K562 (cell line): ENCODE data around the gene SRBD1. TPM values are rescaled to one million over a fixed set of nuclear protein-coding genes. Genes with fewer than 3 reads are reported as not detected.
A peak's percentile ranks its signal among the peaks of the same experiment; 100 is the strongest.

Experiments used
- BACH1 ChIP-seq: fragments of 200-800 bp; sonication (Bioruptor generic); IDR thresholded peaks from 2 replicates; pipeline ENCODE4 v1.6.1; 2016; ENCODE audit warnings: missing genetic modification characterization, missing compliant biosample characterization
- BRD9 ChIP-seq: fragments of 450-650 bp; IDR thresholded peaks from 2 replicates; pipeline ENCODE4 v1.6.1; 2018; ENCODE audit warnings: low read depth; ENCODE audit not compliant: partially characterized antibody
- CREM ChIP-seq: IDR thresholded peaks from 2 replicates; pipeline ENCODE4 v1.6.1; 2014; ENCODE audit warnings: antibody characterized with exemption, low read depth
- DIDO1 ChIP-seq: fragments of 450-650 bp; IDR thresholded peaks from 2 replicates; pipeline ENCODE4 v1.6.1; 2016; ENCODE audit warnings: low read depth, missing biosample characterization, missing genetic modification characterization
- KDM5B ChIP-seq: fragments of 200-600 bp; sonication (generic); IDR thresholded peaks from 2 replicates; pipeline ENCODE4 v1.6.1; 2012; ENCODE audit warnings: low read depth, mild to moderate bottlenecking, moderate library complexity, low read length, control low read depth, inconsistent platforms; ENCODE audit not compliant: insufficient replicate concordance
- NCOA1 ChIP-seq: fragments of 450-650 bp; IDR thresholded peaks from 2 replicates; pipeline ENCODE4 v1.6.1; 2016; ENCODE audit warnings: low read depth
- SIN3A ChIP-seq, 2 experiments: fragments of 150-350 bp in 1 of 2; IDR thresholded peaks; 2 replicates each; pipeline ENCODE4 v1.6.1; 2011 to 2016; ENCODE audit warnings: borderline replicate concordance in 2 of 2, low read depth in 2 of 2, low read length in 2 of 2, mild to moderate bottlenecking in 2 of 2, moderate library complexity in 2 of 2; ENCODE audit not compliant: control insufficient read depth in 1 of 2
- SNIP1 ChIP-seq: fragments of 450-650 bp; IDR thresholded peaks from 2 replicates; pipeline ENCODE4 v1.7.1; 2017; ENCODE audit warnings: low read depth, mild to moderate bottlenecking
- ZNF133 ChIP-seq: fragments of 250-450 bp; sonication (Bioruptor Pico); IDR thresholded peaks from 2 replicates; pipeline ENCODE4 v1.4.0; 2020; ENCODE audit warnings: mild to moderate bottlenecking
- ZNF445 ChIP-seq: fragments of 250-450 bp; sonication (Bioruptor Pico); IDR thresholded peaks from 2 replicates; pipeline ENCODE4 v1.4.0; 2020; ENCODE audit warnings: low read depth, mild to moderate bottlenecking, moderate library complexity
- ZNF589 ChIP-seq: fragments of 200-800 bp; sonication (Bioruptor generic); IDR thresholded peaks from 2 replicates; pipeline ENCODE4 v1.6.1; 2016; ENCODE audit warnings: low read depth, missing genetic modification characterization, missing compliant biosample characterization
- ZNF668 ChIP-seq: fragments of 250-450 bp; sonication (Bioruptor Pico); IDR thresholded peaks from 2 replicates; pipeline ENCODE4 v1.8.0; 2022; ENCODE audit warnings: mild to moderate bottlenecking, inconsistent platforms
- polyA plus RNA-seq, 8 experiments: library from polyadenylated mRNA; depleted of rRNA in 4 of 8; stranded (reverse) in 5 of 8; unstranded in 3 of 8; fragments of >200 nt; fragmentation: Nextera tagmentation in 2 of 8; fragmentation: Illumina TruSeq in 1 of 8; extraction: Ambion mirVana in 2 of 8; extraction: Trizol in 1 of 8; gene quantifications; 2 replicates each; pipeline versions ENCODE4 v1.2.1 to v1.2.3, GENCODE V29; 2011 to 2014; ENCODE audit warnings: inconsistent platforms in 1 of 8, missing spikeins in 1 of 8
- total RNA-seq, 7 experiments: library from RNA; depleted of rRNA in 6 of 7; stranded (reverse); fragments of >200 nt in 6 of 7; fragmentation: Illumina TruSeq in 2 of 7; extraction: Trizol in 2 of 7; gene quantifications; 2 replicates each; pipeline versions ENCODE4 v1.2.1 to v1.2.3, GENCODE V29; 2011 to 2021; ENCODE audit warnings: low replicate concordance in 1 of 7
- TF ChIP-seq, protein P1 (sequence below), 2 experiments: fragments of 450-650 bp; IDR thresholded peaks; 2 replicates each; pipeline ENCODE4 v1.6.1; 2018; ENCODE audit warnings: mild to moderate bottlenecking in 2 of 2, low read depth in 1 of 2; ENCODE audit not compliant: partially characterized antibody in 2 of 2
- TF ChIP-seq, protein P2 (sequence below): fragments of 450-650 bp; IDR thresholded peaks from 2 replicates; pipeline ENCODE4 v1.6.1; 2016; ENCODE audit warnings: mild to moderate bottlenecking
- TF ChIP-seq, protein P3 (sequence below), 2 experiments: fragments of 450-650 bp; conservative IDR thresholded peaks; 2 replicates each; pipeline ENCODE4 v1.6.1; 2017; ENCODE audit warnings: mild to moderate bottlenecking in 2 of 2, moderate library complexity in 2 of 2
- TF ChIP-seq, protein P4 (sequence below): fragments of 450-650 bp; formaldehyde crosslinking; IDR thresholded peaks from 2 replicates; pipeline ENCODE4 v1.4.0; 2022; ENCODE audit warnings: missing genetic modification characterization

The SRBD1 gene
- total and polyA plus RNA-seq, 9 of the 15 experiments (the other 6 are each of a cell fraction or from before 2014, with no cell fraction given): 6.9 to 23.2 (median 14.7) TPM

DNA sequence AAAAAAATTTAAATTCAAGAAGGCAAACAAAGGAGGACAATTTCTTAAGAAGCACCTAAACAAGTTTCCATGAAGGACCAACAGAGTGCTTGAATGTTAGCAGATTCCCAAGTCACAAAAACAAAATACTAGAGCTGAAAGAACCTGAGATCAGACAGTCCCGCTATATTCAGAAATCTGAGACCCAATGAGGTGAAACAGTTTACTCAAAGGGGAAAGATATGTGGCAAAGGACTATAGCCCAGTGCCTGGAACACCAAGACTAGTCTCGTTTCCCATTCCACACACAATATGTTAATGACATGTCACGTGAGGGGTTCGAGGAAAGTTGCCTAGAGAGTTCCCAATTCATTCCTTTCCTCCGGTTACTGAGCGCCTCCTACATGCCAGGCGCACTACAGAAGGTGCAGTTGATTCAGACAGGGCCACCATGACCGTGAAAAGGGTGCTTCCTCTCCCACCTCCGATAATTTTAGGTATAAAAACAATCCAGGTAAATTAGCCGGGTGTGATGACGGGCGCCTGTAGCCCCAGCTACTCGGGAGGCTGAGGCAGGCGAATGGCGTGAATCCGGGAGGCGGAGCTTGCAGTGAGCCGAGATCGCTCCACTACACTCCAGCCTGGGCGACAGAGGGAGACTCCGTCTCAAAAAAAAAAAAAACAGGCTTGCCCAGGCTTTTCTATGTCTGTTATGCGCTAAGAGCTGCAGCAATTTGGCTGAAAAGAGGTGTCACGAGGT lies 617 bp downstream of the SRBD1 start (continued):
- TF ChIP-seq, protein P1, sequence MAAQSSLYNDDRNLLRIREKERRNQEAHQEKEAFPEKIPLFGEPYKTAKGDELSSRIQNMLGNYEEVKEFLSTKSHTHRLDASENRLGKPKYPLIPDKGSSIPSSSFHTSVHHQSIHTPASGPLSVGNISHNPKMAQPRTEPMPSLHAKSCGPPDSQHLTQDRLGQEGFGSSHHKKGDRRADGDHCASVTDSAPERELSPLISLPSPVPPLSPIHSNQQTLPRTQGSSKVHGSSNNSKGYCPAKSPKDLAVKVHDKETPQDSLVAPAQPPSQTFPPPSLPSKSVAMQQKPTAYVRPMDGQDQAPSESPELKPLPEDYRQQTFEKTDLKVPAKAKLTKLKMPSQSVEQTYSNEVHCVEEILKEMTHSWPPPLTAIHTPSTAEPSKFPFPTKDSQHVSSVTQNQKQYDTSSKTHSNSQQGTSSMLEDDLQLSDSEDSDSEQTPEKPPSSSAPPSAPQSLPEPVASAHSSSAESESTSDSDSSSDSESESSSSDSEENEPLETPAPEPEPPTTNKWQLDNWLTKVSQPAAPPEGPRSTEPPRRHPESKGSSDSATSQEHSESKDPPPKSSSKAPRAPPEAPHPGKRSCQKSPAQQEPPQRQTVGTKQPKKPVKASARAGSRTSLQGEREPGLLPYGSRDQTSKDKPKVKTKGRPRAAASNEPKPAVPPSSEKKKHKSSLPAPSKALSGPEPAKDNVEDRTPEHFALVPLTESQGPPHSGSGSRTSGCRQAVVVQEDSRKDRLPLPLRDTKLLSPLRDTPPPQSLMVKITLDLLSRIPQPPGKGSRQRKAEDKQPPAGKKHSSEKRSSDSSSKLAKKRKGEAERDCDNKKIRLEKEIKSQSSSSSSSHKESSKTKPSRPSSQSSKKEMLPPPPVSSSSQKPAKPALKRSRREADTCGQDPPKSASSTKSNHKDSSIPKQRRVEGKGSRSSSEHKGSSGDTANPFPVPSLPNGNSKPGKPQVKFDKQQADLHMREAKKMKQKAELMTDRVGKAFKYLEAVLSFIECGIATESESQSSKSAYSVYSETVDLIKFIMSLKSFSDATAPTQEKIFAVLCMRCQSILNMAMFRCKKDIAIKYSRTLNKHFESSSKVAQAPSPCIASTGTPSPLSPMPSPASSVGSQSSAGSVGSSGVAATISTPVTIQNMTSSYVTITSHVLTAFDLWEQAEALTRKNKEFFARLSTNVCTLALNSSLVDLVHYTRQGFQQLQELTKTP (IDR thresholded peaks at IDR 0.05; ENCODE audit: low read depth in 1 of 2, partially characterized antibody in 2 of 2): peak in 1 of 2 experiments; percentile 59
- TF ChIP-seq ZNF589 (0 out of 2 replicates have a peak, but pooled peaks have one; percentile 54), ZNF133 (CRISPR knock-in tag) (no peak), ZNF445 (CRISPR knock-in tag) (no peak), CREM (peak; percentile 20; the same call in 1 of the 2 replicates), BACH1 (0 out of 2 replicates have a peak, but pooled peaks have one; percentile 25), SIN3A (IDR thresholded peaks at IDR 0.05; ENCODE audit: borderline replicate concordance in 2 of 2, control insufficient read depth in 1 of 2, low read depth in 2 of 2, low read length in 2 of 2) (0 out of 4 replicates have a peak, but pooled peaks of 1 of the 2 experiments have one; percentile 16), KDM5B (peak; percentile 48), DIDO1 (peak; percentile 63; the same call in 1 of the 2 replicates), SNIP1 (peak; percentile 56; the same call in 1 of the 2 replicates), NCOA1 (no peak), ZNF668 (CRISPR knock-in tag) (no peak), BRD9 (peak; percentile 50)
- TF ChIP-seq, protein P2, sequence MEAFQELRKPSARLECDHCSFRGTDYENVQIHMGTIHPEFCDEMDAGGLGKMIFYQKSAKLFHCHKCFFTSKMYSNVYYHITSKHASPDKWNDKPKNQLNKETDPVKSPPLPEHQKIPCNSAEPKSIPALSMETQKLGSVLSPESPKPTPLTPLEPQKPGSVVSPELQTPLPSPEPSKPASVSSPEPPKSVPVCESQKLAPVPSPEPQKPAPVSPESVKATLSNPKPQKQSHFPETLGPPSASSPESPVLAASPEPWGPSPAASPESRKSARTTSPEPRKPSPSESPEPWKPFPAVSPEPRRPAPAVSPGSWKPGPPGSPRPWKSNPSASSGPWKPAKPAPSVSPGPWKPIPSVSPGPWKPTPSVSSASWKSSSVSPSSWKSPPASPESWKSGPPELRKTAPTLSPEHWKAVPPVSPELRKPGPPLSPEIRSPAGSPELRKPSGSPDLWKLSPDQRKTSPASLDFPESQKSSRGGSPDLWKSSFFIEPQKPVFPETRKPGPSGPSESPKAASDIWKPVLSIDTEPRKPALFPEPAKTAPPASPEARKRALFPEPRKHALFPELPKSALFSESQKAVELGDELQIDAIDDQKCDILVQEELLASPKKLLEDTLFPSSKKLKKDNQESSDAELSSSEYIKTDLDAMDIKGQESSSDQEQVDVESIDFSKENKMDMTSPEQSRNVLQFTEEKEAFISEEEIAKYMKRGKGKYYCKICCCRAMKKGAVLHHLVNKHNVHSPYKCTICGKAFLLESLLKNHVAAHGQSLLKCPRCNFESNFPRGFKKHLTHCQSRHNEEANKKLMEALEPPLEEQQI: 0 out of 2 replicates have a peak, but pooled peaks have one; percentile 40
- TF ChIP-seq, protein P3, sequence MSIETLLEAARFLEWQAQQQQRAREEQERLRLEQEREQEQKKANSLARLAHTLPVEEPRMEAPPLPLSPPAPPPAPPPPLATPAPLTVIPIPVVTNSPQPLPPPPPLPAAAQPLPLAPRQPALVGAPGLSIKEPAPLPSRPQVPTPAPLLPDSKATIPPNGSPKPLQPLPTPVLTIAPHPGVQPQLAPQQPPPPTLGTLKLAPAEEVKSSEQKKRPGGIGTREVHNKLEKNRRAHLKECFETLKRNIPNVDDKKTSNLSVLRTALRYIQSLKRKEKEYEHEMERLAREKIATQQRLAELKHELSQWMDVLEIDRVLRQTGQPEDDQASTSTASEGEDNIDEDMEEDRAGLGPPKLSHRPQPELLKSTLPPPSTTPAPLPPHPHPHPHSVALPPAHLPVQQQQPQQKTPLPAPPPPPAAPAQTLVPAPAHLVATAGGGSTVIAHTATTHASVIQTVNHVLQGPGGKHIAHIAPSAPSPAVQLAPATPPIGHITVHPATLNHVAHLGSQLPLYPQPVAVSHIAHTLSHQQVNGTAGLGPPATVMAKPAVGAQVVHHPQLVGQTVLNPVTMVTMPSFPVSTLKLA (conservative IDR thresholded peaks at IDR 0.05): peak in 1 of 2 experiments; percentile 69; a peak in 3 of 4 replicates
- TF ChIP-seq, protein P4, sequence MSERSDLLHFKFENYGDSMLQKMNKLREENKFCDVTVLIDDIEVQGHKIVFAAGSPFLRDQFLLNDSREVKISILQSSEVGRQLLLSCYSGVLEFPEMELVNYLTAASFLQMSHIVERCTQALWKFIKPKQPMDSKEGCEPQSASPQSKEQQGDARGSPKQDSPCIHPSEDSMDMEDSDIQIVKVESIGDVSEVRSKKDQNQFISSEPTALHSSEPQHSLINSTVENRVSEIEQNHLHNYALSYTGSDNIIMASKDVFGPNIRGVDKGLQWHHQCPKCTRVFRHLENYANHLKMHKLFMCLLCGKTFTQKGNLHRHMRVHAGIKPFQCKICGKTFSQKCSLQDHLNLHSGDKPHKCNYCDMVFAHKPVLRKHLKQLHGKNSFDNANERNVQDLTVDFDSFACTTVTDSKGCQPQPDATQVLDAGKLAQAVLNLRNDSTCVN (CRISPR knock-in tag): no peak
